ENCODE measurements around the gene INHBA.

DNA sequence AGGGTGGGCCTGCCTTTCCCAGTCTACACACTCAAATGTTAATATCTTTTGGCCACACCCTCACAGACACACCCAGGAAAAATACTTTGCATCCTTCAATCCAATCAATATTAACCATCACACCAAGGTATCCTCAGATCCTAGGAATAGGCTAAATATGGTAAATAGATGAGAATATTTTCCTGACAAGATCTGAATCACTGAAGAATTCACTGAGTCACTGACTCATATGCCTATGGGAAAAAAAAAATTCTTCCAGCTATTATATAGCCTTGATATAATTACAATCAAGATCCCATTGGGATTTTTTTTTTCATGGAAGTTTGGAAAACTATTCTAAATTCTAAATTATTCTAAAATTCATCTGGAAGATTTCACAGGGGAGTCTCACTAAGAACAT lies 65.8 kb downstream of the INHBA start:
- TF ChIP-seq, protein P1, sequence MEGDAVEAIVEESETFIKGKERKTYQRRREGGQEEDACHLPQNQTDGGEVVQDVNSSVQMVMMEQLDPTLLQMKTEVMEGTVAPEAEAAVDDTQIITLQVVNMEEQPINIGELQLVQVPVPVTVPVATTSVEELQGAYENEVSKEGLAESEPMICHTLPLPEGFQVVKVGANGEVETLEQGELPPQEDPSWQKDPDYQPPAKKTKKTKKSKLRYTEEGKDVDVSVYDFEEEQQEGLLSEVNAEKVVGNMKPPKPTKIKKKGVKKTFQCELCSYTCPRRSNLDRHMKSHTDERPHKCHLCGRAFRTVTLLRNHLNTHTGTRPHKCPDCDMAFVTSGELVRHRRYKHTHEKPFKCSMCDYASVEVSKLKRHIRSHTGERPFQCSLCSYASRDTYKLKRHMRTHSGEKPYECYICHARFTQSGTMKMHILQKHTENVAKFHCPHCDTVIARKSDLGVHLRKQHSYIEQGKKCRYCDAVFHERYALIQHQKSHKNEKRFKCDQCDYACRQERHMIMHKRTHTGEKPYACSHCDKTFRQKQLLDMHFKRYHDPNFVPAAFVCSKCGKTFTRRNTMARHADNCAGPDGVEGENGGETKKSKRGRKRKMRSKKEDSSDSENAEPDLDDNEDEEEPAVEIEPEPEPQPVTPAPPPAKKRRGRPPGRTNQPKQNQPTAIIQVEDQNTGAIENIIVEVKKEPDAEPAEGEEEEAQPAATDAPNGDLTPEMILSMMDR (conservative IDR thresholded peaks at IDR 0.05): no peak
- TF ChIP-seq ZFX (IDR thresholded peaks at IDR 0.05): no peak

All from C4-2B (cell line).